ENCODE results near the gene IGF2.

Gene IGF2

DNA sequence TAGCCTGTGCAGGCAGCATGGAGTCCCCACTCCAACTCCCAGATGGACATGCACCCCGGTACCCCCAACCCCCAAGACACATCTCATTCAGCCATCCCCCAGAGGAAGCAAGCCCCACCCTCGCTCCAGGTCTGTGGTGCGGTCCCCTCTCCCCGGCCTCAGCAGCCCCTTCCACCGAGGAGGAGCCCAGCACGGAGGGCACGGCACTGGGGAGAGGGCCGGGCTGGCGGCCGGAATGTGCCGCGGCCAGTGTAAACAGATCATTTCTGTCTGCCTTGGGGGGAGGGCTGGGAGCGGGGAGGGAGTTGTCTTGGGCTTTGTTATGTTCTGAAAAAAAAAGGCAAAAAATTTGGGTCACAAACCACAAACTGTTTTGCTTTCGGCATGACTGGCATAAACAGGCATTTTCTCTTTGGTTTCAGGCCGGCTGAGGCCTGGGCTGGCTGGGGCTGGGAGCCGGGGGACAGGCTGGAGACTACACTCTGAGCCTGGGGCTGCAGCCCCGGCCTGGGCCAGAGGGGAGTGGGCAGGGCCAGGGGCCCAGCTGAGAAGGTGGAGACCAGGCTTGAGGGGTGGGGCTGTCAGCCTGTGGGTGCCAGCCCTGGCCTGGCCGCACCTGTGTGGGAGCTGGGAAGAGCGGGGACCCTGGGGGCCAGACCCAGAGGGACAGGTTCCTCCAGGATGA is 16.8 kb downstream of the IGF2 start:
- DNase-seq = peak; percentile 52

DNA sequence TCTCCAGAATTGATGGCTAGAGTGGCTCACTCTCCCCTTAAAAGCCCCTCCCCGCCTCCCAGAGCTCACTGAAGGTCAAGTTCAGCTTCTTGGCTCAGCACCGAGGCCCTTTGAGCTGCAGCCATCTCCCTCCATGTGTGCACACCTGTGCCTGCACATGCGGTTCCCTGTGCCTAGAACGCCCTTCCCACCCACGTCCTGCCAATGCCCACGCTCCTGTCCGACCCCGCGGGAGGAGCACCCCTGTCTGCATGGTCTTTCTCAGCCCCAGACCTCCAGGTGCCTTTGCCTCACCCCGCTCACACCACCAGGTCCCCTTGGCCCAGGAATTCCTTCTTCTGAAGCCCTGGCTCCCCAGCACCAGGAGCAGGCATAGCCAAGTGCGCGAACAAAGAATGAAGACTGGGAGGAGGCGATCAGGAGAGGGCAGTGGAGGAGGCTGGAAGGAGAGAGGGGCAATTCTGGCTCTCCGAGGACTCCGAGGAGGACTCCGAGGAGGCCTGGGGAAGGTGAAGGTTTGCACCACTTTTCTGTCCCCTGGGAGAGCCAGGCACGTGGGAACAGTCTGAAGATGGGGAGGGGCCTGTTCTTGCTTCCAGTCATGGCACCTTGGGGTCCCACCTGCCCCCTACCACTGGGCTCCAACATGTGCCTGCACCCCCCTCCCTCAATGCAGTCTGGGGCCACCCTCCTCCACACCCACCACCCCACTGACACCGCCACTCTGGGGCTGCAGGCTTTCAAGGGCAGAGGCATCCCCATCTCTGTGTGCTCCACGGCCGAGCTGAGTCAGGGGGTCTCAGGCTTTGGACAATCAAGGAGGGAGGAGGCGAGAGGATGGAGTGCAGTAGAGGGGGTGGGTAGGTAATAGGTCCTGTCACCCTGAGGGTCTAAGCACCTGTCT is 17.7 kb downstream of the IGF2 start:
- DNase-seq = no peak

DNA sequence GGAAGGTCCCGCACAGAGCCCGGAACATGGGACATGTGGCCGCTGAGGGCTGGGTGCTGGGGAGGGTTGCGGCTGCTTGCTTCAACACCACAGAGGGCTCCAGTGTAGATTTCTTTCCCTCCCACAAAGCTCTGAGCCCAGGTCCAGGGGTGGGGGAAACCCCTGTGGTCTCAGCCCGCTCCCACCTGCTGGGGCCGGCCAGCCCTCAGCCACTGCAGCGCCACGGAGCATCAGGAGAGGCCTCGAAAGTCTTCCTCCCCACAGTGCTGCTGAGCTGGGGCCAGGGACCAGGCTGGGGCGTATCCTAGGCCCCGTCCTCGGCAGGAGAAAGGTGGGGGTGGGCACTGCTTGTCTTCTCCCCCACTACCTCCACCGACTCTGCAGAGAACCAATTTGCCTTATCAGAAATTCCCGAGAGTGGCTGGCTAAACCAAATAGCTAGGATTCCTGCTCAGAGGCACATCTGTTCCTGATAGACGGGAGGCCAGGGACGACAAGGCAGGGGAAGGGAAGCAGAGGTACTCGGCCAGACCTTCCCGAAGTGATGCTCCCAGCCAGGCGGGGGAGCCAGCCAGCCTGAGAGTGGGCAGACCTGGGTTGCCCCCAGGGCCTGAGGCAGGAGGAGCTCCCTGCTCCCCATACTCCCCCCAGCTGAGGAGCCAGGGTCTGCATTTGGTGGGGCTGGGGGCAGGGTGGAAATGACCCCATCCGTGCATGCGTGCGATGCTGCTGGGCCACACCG is 18.7 kb downstream of the IGF2 start:
- DNase-seq = peak; percentile 16

DNA sequence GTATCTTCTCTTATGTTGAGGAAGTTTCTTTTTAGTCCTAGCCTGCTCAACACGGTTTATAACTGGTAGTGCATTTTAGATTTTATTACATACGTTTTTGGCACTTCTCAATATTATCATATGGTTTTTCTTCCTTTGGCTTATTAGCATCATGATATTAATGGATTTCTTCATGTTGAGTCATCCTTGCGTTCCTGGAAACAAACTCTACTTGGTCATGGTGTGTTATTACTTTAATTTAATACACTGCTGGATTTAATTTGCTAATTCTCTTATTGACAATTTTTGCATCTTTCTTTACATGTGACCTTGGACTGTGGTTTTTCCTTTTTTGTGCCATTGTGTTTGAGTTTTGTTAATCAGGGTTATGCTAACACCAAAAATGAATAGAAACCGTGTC is 20.5 kb downstream of the IGF2 start:
- no peak for DNase-seq

DNA sequence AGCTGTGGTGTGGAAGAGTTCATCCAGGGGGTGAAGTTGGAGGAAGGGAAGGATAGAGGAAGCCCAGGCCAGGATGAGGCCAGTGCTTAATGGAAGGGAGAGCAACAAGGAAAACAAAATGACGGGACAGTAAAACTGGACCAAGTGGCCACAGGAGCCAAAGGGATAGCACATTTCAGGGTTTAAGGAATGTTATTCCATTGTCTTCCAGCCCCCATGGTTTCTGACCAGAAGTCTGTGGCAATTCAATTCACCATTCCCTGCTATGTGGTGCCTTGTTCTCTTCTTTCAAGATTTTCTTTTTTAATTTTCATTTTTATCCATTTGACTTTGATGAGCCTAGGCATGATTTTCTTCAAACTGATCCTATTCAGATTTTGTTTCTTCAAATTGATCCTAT is 22.5 kb downstream of the IGF2 start:
- DNase-seq = no peak

DNA sequence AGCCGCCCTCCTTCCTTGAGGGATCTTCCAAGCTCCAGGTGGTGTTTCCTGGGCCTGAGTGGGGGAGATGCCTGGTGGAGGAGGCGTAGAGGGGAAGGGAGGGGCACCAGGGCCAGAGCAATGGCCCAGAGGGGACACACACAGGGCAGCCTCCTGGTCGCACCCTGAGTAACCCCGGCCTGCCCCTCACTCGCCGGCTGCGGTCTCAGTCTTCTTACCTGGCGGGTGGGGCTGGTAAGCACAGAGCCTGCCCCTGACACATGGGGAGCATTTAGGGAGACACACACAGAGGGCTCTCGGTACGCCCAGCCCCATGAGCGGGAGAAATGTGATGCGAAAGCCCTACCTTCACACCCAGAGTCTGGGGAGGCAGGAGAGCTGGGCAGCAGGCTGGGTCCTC is 23.9 kb downstream of the IGF2 start:
- no peak for DNase-seq

DNA sequence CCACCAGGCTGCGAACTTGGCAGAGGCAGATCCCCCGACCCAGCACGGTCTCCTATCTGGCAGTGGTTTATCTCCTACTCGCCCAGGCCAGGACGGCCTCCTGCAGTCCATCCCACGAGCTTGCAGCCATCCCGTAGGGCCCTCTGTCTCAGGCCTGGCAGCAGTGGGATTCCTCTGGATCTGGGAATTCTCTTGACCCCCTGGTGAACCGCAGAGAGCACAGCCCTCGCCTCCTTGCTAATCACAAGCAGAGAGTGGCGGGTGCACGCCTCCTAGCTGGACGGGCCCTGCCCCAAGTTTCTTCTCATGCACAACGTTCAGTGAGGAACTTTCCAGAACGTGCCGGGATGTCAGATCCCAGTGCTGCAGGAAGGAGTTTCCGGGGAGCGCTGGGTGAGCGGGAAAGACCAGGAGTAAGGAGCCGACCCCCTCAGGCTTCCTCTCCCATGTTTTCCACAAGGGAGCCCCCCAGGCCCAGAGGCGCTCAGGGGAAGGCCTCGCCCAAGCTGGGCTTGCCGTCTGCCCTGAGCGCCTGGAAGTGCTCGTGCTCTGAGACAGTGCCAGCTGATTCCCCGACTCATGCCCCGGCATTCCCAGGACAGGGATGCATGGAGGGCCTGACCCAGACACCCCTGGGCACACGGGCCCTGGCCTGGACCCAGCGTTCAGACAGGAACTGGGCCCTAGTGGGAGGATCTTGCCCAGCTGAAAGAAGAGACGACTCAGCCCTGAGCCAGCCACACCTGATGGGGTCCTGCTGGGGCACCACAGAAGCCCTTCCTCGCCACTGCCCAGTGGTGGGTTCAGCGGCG is 24.6 kb downstream of the IGF2 start:
- no peak for DNase-seq

DNA sequence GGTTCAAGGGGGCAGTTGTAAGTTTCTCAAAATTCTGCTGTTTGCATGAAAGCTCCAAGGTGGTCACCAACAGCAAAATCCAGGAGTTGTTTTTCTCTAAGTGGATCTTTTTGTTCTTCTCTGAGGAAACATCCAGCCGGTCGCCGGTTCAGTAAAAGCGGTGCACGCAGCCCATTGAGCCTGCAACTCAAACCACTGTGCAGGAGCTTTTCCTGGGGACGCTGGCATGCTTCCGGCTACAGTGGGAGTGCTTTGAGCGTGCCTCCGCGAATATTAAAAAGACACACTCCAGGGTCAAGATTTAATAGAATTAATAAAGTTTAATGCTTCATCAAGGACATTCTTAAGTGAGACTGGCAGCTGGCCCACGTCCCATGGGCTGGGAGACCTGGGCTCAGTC is 25.4 kb downstream of the IGF2 start:
- DNase-seq = no peak

DNA sequence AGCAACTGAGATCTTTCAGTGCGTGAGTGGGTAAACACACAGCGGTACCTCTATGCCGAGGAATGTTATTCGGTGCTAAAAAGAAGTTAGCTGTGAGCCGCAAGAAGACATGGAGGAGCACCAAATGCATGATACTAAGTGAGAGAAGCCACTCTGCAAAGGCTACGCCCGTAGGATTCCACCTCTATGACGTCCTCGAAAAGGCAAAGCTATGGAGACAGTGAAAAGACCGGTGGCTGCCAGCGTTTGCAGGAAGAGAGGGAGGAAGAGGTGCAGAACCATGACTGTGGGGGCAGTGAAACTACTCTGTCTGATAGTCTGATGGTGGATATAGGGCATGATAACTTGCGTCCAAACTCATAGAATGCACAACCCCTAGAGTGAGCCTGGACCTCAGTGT is 28.7 kb downstream of the IGF2 start:
- DNase-seq = no peak

DNA sequence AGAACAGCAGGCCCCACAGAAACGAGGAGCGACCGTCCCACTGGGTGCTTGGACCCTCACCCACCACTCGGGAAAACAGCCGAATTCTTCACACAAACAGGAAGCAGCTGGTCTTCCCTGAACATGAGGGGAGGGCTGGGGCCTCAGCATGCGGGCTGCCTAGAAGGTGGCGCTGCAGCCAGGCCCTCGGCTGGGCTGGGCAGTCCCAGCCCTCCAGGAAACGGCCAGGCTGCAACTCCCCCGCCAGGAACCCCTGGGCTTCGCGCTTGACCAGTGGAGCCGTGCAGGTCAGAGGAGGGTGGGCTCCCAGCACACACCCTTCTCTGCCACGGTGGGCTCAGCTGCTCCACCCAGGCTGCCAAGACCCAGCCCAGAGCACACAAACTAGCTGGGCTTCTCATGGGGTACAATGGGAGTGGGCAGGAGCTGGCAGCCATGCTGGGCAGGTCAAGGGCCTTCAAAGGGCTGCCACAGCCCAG is 29.6 kb downstream of the IGF2 start:
- no peak for DNase-seq

DNA sequence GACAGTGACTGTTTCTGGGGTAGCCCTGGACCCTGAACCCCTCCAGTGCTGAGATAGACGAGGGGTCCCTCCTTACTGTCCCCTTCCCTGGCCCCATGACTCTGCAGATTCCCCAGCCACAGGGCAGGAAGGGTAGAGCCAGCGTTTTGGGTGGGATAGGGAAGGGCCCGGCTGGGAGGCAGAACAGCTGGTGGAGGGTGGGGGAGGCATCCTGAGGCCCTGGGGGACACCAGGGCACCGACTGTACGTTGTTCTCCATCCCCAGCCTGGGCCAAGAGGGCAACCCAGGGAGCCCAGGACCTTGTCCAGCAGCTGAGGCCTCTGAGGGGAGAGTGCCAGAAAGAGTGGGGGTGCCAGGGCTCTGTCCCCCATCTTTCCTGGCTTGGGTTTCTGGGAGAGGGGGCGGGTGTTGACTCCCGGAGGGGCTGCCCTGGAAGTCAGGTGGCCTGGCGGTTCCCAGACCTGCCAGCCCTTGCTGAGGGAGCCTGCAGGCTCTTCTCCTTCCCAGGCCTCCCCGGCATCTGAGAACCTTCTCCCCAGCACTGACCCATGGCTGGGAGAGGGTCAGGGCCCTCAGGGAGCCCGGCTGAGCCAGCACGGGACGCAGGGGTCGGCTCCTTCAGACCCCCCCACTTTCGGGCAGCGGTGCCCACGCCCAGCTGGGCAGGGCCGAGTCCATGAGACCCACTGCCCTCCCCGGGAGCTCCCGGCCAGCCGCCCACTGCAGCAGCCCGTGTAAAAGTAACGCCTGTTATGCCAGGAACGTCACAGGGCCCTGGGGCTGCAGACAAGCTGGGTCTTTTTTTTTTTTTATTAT is 30.3 kb downstream of the IGF2 start:
- DNase-seq = no peak

DNA sequence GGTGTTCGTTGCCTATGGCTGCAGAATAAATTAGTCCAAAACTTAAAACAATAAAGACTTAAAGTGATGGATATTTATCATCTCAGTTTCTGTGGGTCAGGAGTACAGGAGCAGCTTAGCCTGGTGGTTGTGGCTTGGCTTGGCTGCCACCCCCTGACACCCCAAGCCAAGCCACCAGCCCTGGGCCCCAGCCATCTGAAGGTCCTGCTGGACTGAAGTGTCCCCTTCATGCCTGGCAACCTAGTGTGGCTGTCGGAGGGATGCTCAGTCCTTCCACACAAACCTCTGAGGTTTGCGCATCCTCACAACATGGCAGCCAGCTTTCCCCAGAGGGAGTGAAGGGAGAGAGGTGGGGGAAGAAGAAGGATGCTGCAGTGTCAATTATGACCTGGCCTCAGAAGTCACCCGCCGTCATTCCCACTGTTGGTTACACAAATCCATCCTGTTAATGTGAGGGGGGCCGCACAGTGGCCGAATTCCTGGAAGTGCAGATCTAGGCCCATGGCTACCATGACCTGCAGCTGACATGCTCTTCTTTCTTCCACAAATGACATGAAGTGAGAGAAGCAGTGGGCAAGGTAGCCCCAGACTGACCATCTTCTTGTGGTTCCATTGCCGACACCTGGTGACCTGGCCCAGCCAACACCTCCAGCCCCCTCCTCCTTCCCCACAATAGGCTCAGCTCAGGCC is 31.1 kb downstream of the IGF2 start:
- no peak for DNase-seq

DNA sequence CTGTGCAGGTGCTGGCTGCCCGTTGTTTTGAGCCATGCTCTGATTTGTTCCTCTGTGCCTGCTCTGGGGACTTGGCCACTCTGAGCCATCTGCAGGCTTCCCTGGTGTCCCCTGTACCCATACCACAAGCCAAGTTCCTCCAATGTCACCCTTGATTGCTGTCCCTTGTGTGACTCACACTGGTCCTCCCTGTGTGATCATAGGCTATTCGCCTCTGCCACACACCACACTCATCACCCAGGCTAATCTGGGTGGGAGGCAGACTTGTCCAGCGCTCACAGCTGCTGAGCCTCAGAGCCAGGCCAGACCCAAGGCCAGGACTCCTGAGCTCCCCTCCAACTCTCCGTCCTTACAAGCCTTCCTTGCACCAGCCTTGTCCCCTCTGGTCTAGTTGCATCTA is 31.7 kb downstream of the IGF2 start:
- DNase-seq = no peak

DNA sequence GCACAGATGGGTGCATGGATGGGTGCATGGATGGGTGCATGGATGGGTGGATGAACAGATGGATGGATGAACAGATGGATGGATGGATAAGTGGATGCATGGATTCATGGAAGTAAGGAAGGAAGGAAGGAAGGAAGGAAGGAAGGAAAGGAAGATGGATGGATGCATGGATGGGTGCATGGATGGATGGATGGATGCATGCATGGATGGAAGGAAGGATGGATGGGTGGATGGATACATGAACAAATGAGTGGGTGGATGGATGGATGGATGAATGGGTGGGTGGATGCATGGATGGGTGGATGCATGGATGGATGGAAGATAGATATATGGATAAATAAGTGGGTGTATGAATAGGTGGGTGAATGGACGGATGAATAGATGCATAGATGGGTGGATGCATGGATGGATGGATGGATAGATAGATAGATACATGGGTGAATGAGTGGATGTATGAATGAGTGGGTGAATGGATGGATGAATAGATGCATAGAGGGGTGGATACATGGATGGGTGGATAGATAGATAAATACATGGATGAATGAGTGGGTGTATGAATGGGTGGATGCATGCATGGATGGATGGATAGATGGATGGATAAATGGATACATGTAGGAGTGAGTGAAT is 32.5 kb downstream of the IGF2 start:
- DNase-seq = no peak

DNA sequence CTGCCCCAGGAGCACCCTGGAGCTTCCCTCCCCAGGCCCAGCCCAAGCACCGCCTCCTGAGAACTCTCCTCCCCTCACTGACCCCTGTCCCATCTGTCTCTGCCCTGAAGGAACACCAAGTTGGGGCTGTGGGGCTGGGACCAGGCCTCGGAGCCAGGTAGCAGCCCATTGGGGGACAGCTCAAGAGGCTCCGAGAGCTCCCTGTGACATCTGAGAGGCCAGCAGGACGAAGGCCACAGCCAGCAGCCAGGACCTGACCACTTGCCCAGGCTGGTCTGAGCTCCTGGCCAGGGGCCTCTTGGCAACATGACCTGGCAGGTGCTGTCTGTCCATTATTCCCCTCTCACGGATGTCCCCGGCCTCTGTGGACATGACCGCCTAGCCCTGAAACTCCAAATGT is 33.7 kb downstream of the IGF2 start:
- DNase-seq = no peak

DNA sequence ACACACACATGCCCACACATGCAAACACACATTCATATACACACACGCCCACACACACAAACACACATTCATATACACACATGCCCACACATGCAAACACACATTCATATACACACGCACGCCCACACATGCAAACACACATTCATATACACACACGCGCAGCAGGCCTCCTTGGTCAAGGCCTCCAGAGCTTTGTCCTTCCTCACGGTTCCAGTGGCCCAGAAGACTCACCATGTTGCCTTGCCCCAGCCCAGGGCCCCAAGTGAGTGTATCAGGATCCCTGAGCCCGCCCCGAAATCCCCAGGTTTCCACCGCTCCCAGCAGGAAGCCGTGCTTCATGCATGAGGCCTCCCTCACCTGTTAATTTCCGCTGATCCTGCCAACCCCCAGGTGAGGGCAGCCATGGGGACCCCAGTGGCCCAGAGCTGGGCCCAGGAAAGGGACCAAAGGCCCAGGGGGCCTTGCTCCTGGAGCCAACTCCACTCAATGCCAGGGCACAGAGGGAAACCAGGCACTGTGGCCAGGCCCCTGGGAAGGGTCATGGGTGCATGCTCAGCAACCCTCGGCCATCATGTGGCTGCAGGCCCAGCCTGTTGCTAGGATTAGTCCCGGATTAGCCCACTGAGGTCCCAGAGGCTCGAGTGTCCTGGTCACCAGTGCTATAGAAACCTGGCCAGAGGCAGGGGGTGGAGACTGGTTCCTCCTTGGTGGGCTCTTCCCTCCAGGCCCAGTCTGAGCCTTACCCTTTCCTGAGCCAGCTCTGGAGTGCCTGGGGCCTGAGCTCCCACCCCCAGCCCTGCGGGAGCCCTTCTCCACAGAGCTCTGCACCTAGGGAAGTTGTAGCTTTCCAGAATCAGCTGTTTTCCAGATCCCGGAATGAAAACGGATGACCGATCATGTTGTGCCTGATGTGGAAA is 34.4 kb downstream of the IGF2 start:
- no peak for DNase-seq

DNA sequence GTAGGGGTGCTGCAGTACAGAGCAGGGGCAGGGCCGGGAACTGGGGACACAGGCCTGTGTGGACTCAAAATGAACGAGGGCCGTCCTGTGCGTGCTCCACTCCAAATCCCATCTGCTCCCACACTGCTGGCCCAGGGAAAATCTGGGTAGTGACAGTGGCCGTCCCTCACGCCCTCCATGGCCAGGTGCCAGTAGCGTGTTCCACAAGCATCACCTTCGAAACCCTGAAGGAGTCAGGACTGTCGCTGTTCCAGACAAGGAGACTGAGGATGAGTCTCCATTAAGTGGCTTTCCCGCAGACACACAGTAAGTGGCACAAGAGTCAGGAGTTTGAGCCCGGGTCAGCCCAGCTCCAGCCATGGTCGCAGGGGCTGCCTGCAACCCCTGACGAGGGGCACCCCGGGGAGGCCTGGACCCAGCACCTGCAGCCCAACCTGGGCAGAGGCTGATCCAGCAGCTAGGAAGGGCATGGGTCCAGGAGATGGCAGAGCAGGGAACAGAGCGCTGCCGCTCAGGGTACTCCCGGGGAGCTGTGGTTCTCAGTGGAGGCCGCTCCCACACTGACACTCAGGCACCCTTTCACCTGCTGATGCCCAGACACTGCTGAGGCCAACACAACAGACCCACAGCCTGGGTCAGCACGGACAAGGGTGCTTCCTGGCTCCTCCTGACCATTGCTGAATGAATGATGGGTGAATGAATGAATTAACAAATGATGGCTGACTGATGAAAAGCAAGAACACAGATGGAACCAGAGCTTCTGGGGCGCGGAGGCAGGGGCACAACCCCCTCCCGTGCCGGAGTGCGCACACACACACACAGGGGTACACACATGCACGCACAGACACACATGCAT is 35.3 kb downstream of the IGF2 start:
- no peak for DNase-seq

DNA sequence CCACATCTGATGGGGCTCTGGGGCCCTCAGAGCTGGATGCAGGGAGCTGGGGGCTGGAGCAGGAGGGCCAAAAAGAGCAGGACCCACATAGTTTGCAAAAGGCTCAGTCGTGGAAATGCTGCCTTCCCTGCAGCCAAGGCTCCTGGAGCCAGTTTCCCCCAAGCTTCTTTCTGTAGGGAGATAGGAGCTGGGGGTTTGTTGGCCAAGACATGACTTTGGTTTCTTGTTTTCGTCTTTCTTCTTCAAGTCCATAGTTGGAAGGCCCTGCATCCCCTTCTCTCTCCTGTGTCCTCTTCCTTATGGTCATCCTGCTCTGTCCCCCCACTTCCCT is 36.3 kb downstream of the IGF2 start:
- DNase-seq = no peak
